ENCODE measurements around the gene GPX2.

- no peak for TF ChIP-seq CTCF (IDR thresholded peaks at IDR 0.05; ENCODE audit: extremely low read depth in 1 of 2, insufficient read depth in 1 of 2, low read depth in 1 of 2, low read length in 2 of 2)
- no peak for TF ChIP-seq POLR2A (IDR thresholded peaks at IDR 0.05; ENCODE audit: low read depth, low read length)
- TF ChIP-seq MAX (IDR thresholded peaks at IDR 0.05; ENCODE audit: insufficient read depth, insufficient read length), result no peak
- TF ChIP-seq POLR2AphosphoS5 (IDR thresholded peaks at IDR 0.05; ENCODE audit: insufficient read depth, low read depth, low read length), result no peak
- no peak for TF ChIP-seq FOS (IDR thresholded peaks at IDR 0.05; ENCODE audit: borderline replicate concordance, insufficient read depth, low read length)
- TF ChIP-seq MYC (IDR thresholded peaks at IDR 0.05; ENCODE audit: low read depth, low read length), result no peak
- no peak for TF ChIP-seq EZH2 (IDR thresholded peaks at IDR 0.05; ENCODE audit: borderline replicate concordance, low read depth, low read length, severe bottlenecking)
- TF ChIP-seq JUN (IDR thresholded peaks at IDR 0.05; ENCODE audit: borderline replicate concordance, insufficient read depth, insufficient read length, low read depth), result no peak
Observed at GRCh38 chr14:64928239-64929013, 14.1 kb downstream of the GPX2 start.
